ENCODE results near the gene AADACL4.
"Not testable (repeated sequence)": the region's sequence is repeated elsewhere in the genome, so short reads cannot be mapped to it uniquely, and the experiment has no call there.

Gene AADACL4

GRCh38 chr1:12657060-12657884 lies 13.4 kb downstream of the AADACL4 start:
- in situ Hi-C loops (cut with HindIII; ENCODE audit: low pct_ligation_motif_present, low sequenced_read_pairs), result no loop called here
- TF ChIP-seq CTCF (IDR thresholded peaks at IDR 0.05; ENCODE audit: low read depth, low read length, missing control alignments), result no peak
- no peak for DNase-seq
- Histone ChIP-seq H3K27ac (no peak overlapping the region), H3K36me3 (replicated peaks) (no peaks in the 10 kb centered on the region), H3K4me3 (ENCODE audit: low read depth, low read length) (no peak overlapping the region), H3K27me3 (replicated peaks) (no peaks in the 10 kb centered on the region)

GRCh38 chr1:12657885-12658512 lies 14.1 kb downstream of the AADACL4 start:
- DNase-seq; in situ Hi-C loops (cut with HindIII; ENCODE audit: low pct_ligation_motif_present, low sequenced_read_pairs); H3K4me3 ChIP-seq (ENCODE audit: low read depth, low read length); H3K27me3 ChIP-seq (replicated peaks); H3K27ac ChIP-seq; H3K36me3 ChIP-seq (replicated peaks): not testable (repeated sequence)

- DNase-seq, result peak; percentile 66
- Histone ChIP-seq H3K36me3 (replicated peaks) (no peaks in the 10 kb centered on the region), H3K27me3 (replicated peaks) (no peaks in the 10 kb centered on the region), H3K27ac (no peak overlapping the region), H3K4me3 (ENCODE audit: low read depth, low read length) (no peak overlapping the region)
- in situ Hi-C loops (cut with HindIII; ENCODE audit: low pct_ligation_motif_present, low sequenced_read_pairs), result no loop called here
- TF ChIP-seq CTCF (IDR thresholded peaks at IDR 0.05; ENCODE audit: low read depth, low read length, missing control alignments), result peak; percentile 96
Measured at GRCh38 chr1:12658531-12659453, 14.9 kb downstream of the AADACL4 start.

- no peak for TF ChIP-seq CTCF (IDR thresholded peaks at IDR 0.05; ENCODE audit: low read depth, low read length, missing control alignments)
- no peak overlapping the region for H3K27ac ChIP-seq
- in situ Hi-C loops (cut with HindIII; ENCODE audit: low pct_ligation_motif_present, low sequenced_read_pairs), result no loop called here
- no peak for DNase-seq
- H3K36me3 ChIP-seq (replicated peaks), result no peaks in the 10 kb centered on the region
- H3K27me3 ChIP-seq (replicated peaks), result no peaks in the 10 kb centered on the region
- no peak overlapping the region for H3K4me3 ChIP-seq (ENCODE audit: low read depth, low read length)
Measured at GRCh38 chr1:12661606-12662219, 17.8 kb downstream of the AADACL4 start.

GRCh38 chr1:12662556-12662955 lies 18.7 kb downstream of the AADACL4 start:
- Histone ChIP-seq H3K27ac (no peak overlapping the region), H3K4me3 (ENCODE audit: low read depth, low read length) (no peak overlapping the region), H3K27me3 (replicated peaks) (no peaks in the 10 kb centered on the region), H3K36me3 (replicated peaks) (no peaks in the 10 kb centered on the region)
- no peak for TF ChIP-seq CTCF (IDR thresholded peaks at IDR 0.05; ENCODE audit: low read depth, low read length, missing control alignments)
- no peak for DNase-seq
- in situ Hi-C loops (cut with HindIII; ENCODE audit: low pct_ligation_motif_present, low sequenced_read_pairs), result no loop called here

Measured in brain microvascular endothelial cell (primary cell).